GM10266 (cell line): Measurements from ENCODE around the gene SPOCD1.
"Not testable (repeated sequence)": the region's sequence is repeated elsewhere in the genome, so short reads cannot be mapped to it uniquely, and the experiment has no call there.

Source experiments
- DNase-seq: peaks from one replicate; pipeline ENCODE4 v3.0.0; 2012; ENCODE audit errors: extremely low spot score
- CTCF ChIP-seq: IDR thresholded peaks from 2 replicates; pipeline ENCODE4 v1.5.1; 2012; ENCODE audit warnings: mild to moderate bottlenecking, low read depth; ENCODE audit not compliant: control insufficient read depth, insufficient read depth; ENCODE audit errors: missing control alignments

The SPOCD1 gene

GRCh38 chr1:31830065-31830464 is 14.2 kb upstream of the SPOCD1 start:
- DNase-seq, result no peak
- no peak for TF ChIP-seq CTCF

- no peak for DNase-seq
- TF ChIP-seq CTCF, result no peak
These were observed 13.3 kb upstream of the SPOCD1 start for GRCh38 chr1:31828926-31829690.

- no peak for TF ChIP-seq CTCF
- no peak for DNase-seq
These were observed 12.5 kb upstream of the SPOCD1 start for GRCh38 chr1:31828341-31828740.

DNA sequence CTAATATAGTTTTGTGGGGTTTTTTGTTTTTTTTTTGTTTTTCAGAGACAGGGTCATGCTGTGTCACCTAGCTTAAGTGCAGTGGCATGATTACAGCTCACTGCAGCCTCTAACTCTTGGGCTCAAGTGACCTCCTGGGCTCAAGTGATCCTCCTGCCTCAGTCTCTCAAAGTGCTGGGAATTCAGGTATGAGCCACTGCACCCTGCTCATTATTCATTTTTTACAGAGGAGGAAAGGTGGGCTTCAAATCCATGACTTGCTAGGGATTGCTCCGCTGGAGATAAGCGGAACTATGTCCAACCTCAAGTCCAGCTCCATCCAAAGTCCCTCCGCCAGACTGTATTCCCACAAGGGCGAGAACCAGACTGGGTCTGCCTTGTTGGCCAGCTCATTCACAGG is 8.0 kb upstream of the SPOCD1 start:
- no peak for DNase-seq
- no peak for TF ChIP-seq CTCF

DNA sequence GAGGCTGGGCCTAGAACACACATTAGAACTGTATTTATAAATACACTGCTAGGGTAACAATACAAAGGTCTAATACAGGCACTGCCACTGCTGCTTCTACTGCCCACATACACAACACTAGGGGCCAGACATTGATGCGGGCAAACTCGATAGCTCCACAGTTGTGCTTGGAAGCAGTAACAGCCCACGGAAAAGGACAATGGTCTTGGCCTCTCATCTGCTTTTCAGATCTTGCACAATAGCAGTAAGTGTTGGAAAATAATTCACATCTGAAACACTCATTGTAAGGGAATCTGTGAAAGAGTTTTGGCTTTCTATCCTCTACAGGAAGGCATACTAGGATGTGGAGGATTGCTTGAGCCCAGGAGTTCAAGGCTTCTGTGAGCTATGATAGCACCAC is 6.9 kb upstream of the SPOCD1 start:
- no peak for TF ChIP-seq CTCF
- DNase-seq, result no peak

DNA sequence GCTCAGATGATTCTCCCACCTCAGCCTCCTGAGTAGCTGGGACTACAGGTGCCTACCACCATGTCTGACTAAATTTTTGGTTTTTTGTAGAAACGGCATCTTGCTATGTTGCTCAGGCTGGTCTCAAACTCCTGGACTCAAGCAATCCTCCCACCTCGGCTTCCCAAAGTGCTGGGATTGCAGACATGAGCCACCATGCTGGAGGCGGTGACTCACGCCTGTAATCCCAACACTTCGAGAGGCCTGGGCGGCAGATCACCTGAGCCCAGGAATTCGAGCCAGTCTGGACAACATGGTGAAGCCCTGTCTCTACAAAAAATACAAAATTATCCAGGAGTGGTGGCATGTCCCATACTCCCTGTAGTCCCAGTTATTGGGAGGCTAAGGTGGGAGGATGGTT is 4.4 kb upstream of the SPOCD1 start:
- not testable (repeated sequence) for DNase-seq

- TF ChIP-seq CTCF, result no peak
- no peak for DNase-seq
These were observed 2.4 kb upstream of the SPOCD1 start for GRCh38 chr1:31818206-31818605.

DNA sequence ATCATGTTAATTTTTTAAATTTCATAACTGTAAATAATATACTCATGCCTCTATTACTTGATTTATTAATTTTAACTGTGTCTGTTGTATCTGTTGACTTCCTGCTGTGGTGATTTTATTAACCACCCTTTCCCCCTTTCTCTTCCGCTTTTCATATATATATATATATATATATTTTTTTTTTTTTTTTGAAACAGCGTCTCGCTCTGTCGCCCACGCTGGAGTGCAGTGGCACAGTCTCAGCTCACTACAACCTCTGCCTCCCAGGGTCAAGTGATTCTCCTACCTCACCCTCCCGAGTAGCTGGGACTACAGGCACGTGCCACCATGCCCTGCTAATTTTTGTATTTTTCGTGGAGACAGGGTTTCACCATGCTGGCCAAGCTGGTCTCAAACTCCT is 1.1 kb upstream of the SPOCD1 start:
- not testable (repeated sequence) for DNase-seq

- DNase-seq, result not testable (repeated sequence)
These were observed 679 bp upstream of the SPOCD1 start for GRCh38 chr1:31816501-31816900.
